ENCODE results near the gene DDR1.
"Not testable (repeated sequence)": the region's sequence is repeated elsewhere in the genome, so short reads cannot be mapped to it uniquely, and the experiment has no call there.

DNA sequence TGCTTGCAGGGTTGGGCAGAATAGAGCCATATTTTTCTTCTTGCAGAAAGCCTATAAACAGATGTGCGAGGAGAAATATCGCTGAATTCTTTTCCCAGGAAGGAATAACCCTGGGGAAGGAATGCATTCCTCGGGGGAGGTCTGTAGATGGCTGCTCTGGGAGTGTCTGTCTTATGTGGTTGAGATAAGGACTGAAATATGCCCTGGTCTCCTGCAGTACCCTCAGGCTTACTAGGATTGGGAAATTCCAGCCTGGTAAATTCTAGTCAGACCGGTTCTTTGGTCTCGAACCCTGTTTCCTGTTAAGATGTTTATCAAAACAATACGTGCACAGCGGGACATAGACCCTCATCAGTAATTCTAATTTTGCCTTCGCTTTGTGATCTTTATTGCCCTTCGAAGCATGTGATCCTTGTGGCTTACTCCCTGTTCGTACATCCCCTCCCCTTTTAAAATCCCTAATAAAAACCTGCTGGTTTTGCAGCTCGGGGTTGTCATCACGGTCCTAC lies 15.0 kb upstream of the DDR1 start:
- TF ChIP-seq STAT1 (IDR thresholded peaks at IDR 0.05; ENCODE audit: unreplicated experiment); EZH2 (IDR thresholded peaks at IDR 0.05; ENCODE audit: low read depth, unreplicated experiment); POLR2AphosphoS5 (IDR thresholded peaks at IDR 0.05; ENCODE audit: low read depth); EZH2phosphoT487 (IDR thresholded peaks at IDR 0.05; ENCODE audit: unreplicated experiment); JUNB (IDR thresholded peaks at IDR 0.05; ENCODE audit: unreplicated experiment); NANOG (IDR thresholded peaks at IDR 0.05; ENCODE audit: borderline replicate concordance); CREB1 (CRISPR knock-in tag; IDR thresholded peaks at IDR 0.05; ENCODE audit: low read depth); ZNF114 (CRISPR knock-in tag; IDR thresholded peaks at IDR 0.05); ETS1 (IDR thresholded peaks at IDR 0.05): not testable (repeated sequence)
- TF ChIP-seq, protein P1, sequence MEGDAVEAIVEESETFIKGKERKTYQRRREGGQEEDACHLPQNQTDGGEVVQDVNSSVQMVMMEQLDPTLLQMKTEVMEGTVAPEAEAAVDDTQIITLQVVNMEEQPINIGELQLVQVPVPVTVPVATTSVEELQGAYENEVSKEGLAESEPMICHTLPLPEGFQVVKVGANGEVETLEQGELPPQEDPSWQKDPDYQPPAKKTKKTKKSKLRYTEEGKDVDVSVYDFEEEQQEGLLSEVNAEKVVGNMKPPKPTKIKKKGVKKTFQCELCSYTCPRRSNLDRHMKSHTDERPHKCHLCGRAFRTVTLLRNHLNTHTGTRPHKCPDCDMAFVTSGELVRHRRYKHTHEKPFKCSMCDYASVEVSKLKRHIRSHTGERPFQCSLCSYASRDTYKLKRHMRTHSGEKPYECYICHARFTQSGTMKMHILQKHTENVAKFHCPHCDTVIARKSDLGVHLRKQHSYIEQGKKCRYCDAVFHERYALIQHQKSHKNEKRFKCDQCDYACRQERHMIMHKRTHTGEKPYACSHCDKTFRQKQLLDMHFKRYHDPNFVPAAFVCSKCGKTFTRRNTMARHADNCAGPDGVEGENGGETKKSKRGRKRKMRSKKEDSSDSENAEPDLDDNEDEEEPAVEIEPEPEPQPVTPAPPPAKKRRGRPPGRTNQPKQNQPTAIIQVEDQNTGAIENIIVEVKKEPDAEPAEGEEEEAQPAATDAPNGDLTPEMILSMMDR (conservative IDR thresholded peaks at IDR 0.05; ENCODE audit: low read depth in 2 of 2): not testable (repeated sequence)
- TF ChIP-seq, protein P2, sequence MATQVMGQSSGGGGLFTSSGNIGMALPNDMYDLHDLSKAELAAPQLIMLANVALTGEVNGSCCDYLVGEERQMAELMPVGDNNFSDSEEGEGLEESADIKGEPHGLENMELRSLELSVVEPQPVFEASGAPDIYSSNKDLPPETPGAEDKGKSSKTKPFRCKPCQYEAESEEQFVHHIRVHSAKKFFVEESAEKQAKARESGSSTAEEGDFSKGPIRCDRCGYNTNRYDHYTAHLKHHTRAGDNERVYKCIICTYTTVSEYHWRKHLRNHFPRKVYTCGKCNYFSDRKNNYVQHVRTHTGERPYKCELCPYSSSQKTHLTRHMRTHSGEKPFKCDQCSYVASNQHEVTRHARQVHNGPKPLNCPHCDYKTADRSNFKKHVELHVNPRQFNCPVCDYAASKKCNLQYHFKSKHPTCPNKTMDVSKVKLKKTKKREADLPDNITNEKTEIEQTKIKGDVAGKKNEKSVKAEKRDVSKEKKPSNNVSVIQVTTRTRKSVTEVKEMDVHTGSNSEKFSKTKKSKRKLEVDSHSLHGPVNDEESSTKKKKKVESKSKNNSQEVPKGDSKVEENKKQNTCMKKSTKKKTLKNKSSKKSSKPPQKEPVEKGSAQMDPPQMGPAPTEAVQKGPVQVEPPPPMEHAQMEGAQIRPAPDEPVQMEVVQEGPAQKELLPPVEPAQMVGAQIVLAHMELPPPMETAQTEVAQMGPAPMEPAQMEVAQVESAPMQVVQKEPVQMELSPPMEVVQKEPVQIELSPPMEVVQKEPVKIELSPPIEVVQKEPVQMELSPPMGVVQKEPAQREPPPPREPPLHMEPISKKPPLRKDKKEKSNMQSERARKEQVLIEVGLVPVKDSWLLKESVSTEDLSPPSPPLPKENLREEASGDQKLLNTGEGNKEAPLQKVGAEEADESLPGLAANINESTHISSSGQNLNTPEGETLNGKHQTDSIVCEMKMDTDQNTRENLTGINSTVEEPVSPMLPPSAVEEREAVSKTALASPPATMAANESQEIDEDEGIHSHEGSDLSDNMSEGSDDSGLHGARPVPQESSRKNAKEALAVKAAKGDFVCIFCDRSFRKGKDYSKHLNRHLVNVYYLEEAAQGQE (IDR thresholded peaks at IDR 0.05; ENCODE audit: unreplicated experiment): not testable (repeated sequence)
- TF ChIP-seq ZNF331 (CRISPR knock-in tag; IDR thresholded peaks at IDR 0.05; ENCODE audit: low read depth): 0 out of 2 replicates have a peak, but pooled peaks have one; percentile 16
- TF ChIP-seq, protein P3, sequence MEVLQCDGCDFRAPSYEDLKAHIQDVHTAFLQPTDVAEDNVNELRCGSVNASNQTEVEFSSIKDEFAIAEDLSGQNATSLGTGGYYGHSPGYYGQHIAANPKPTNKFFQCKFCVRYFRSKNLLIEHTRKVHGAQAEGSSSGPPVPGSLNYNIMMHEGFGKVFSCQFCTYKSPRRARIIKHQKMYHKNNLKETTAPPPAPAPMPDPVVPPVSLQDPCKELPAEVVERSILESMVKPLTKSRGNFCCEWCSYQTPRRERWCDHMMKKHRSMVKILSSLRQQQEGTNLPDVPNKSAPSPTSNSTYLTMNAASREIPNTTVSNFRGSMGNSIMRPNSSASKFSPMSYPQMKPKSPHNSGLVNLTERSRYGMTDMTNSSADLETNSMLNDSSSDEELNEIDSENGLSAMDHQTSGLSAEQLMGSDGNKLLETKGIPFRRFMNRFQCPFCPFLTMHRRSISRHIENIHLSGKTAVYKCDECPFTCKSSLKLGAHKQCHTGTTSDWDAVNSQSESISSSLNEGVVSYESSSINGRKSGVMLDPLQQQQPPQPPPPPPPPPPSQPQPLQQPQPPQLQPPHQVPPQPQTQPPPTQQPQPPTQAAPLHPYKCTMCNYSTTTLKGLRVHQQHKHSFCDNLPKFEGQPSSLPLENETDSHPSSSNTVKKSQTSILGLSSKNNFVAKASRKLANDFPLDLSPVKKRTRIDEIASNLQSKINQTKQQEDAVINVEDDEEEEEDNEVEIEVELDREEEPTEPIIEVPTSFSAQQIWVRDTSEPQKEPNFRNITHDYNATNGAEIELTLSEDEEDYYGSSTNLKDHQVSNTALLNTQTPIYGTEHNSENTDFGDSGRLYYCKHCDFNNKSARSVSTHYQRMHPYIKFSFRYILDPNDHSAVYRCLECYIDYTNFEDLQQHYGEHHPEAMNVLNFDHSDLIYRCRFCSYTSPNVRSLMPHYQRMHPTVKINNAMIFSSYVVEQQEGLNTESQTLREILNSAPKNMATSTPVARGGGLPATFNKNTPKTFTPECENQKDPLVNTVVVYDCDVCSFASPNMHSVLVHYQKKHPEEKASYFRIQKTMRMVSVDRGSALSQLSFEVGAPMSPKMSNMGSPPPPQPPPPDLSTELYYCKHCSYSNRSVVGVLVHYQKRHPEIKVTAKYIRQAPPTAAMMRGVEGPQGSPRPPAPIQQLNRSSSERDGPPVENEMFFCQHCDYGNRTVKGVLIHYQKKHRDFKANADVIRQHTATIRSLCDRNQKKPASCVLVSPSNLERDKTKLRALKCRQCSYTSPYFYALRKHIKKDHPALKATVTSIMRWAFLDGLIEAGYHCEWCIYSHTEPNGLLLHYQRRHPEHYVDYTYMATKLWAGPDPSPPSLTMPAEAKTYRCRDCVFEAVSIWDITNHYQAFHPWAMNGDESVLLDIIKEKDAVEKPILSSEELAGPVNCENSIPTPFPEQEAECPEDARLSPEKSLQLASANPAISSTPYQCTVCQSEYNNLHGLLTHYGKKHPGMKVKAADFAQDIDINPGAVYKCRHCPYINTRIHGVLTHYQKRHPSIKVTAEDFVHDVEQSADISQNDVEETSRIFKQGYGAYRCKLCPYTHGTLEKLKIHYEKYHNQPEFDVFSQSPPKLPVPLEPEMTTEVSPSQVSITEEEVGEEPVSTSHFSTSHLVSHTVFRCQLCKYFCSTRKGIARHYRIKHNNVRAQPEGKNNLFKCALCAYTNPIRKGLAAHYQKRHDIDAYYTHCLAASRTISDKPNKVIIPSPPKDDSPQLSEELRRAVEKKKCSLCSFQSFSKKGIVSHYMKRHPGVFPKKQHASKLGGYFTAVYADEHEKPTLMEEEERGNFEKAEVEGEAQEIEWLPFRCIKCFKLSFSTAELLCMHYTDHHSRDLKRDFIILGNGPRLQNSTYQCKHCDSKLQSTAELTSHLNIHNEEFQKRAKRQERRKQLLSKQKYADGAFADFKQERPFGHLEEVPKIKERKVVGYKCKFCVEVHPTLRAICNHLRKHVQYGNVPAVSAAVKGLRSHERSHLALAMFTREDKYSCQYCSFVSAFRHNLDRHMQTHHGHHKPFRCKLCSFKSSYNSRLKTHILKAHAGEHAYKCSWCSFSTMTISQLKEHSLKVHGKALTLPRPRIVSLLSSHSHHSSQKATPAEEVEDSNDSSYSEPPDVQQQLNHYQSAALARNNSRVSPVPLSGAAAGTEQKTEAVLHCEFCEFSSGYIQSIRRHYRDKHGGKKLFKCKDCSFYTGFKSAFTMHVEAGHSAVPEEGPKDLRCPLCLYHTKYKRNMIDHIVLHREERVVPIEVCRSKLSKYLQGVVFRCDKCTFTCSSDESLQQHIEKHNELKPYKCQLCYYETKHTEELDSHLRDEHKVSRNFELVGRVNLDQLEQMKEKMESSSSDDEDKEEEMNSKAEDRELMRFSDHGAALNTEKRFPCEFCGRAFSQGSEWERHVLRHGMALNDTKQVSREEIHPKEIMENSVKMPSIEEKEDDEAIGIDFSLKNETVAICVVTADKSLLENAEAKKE (CRISPR knock-in tag; IDR thresholded peaks at IDR 0.05): not testable (repeated sequence)

Measured in GM23338 (cell line).